ENCODE results near the gene IGIP.

DNA sequence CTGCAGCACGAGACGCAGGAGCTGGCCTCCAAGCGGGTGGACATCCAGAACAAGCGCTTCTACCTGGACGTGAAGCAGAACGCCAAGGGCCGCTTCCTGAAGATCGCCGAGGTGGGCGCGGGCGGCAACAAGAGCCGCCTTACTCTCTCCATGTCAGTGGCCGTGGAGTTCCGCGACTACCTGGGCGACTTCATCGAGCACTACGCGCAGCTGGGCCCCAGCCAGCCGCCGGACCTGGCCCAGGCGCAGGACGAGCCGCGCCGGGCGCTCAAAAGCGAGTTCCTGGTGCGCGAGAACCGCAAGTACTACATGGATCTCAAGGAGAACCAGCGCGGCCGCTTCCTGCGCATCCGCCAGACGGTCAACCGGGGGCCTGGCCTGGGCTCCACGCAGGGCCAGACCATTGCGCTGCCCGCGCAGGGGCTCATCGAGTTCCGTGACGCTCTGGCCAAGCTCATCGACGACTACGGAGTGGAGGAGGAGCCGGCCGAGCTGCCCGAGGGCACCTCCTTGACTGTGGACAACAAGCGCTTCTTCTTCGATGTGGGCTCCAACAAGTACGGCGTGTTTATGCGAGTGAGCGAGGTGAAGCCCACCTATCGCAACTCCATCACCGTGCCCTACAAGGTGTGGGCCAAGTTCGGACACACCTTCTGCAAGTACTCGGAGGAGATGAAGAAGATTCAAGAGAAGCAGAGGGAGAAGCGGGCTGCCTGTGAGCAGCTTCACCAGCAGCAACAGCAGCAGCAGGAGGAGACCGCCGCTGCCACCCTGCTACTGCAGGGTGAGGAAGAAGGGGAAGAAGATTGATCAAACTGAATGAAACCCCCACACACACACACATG is 11.2 kb upstream of the IGIP start:
- TF ChIP-seq CTCF (IDR thresholded peaks at IDR 0.05; ENCODE audit: low read depth, low read length, poor library complexity, severe bottlenecking) = no peak
- no peak for TF ChIP-seq EZH2phosphoT487 (IDR thresholded peaks at IDR 0.05; ENCODE audit: borderline replicate concordance, low read length)

All from DOHH2 (cell line).